Liver (tissue), 9 donors: Measurements from ENCODE around the gene CELF4. TPM values are rescaled to one million over a fixed set of nuclear protein-coding genes. Genes with fewer than 3 reads are reported as not detected.

ENCODE experiments used
- DNase-seq: peaks from one replicate; pipeline ENCODE4 v3.0.0-alpha.2; 2017; ENCODE audit warnings: low spot score
- H3K27ac ChIP-seq, 2 donors: one replicate each; pipeline ENCODE4 v1.7.0; 2013; ENCODE audit warnings: inconsistent platforms in 2 of 2, low read length in 2 of 2, control low read depth in 1 of 2, low read depth in 1 of 2, mild to moderate bottlenecking in 1 of 2
- H3K27me3 ChIP-seq, 4 donors: one replicate each; pipeline versions ENCODE4 v1.6.1 to v1.7.0; 2013; ENCODE audit warnings: low read length in 3 of 4, inconsistent platforms in 1 of 4, mild to moderate bottlenecking in 1 of 4, moderate library complexity in 1 of 4; ENCODE audit not compliant: control insufficient read depth in 4 of 4, insufficient read depth in 4 of 4
- H3K36me3 ChIP-seq, 4 donors: one replicate each; pipeline versions ENCODE4 v1.6.1 to v1.7.0; 2013; ENCODE audit warnings: low read length in 3 of 4, mild to moderate bottlenecking in 3 of 4, low read depth in 1 of 4, moderate library complexity in 1 of 4; ENCODE audit not compliant: control insufficient read depth in 4 of 4, insufficient read depth in 3 of 4
- H3K4me1 ChIP-seq, 4 donors: one replicate each; pipeline versions ENCODE4 v1.6.1 to v1.7.0; 2013; ENCODE audit warnings: low read length in 3 of 4, mild to moderate bottlenecking in 3 of 4, moderate library complexity in 1 of 4; ENCODE audit not compliant: control insufficient read depth in 4 of 4, insufficient read depth in 4 of 4
- H3K4me3 ChIP-seq, 3 donors: one replicate each; pipeline versions ENCODE4 v1.6.1 to v1.7.0; 2013; ENCODE audit warnings: low read length in 3 of 3, control low read depth in 1 of 3, low read depth in 1 of 3, mild to moderate bottlenecking in 1 of 3
- H3K9ac ChIP-seq, 2 donors: one replicate each; pipeline ENCODE4 v1.7.0; 2013; ENCODE audit warnings: low read length in 2 of 2, mild to moderate bottlenecking in 2 of 2, moderate library complexity in 2 of 2, control low read depth in 1 of 2, low read depth in 1 of 2
- H3K9me3 ChIP-seq, 4 donors: one replicate each; pipeline versions ENCODE4 v1.6.1 to v1.7.0; 2013; ENCODE audit warnings: low read length in 3 of 4; ENCODE audit not compliant: control insufficient read depth in 4 of 4
- ATF3 ChIP-seq: IDR thresholded peaks from 2 replicates; pipeline ENCODE4 v1.6.1; 2016; ENCODE audit warnings: antibody characterized with exemption
- EGR1 ChIP-seq, 2 donors: IDR thresholded peaks; 2 replicates each; pipeline ENCODE4 v1.6.1; 2016 to 2018; ENCODE audit warnings: antibody characterized with exemption in 2 of 2, low read depth in 2 of 2
- FOXA2 ChIP-seq: IDR thresholded peaks from 2 replicates; pipeline ENCODE4 v1.6.1; 2016; ENCODE audit warnings: antibody characterized with exemption
- GABPA ChIP-seq, 2 donors: IDR thresholded peaks in 1 of 2; conservative IDR thresholded peaks in 1 of 2; 2 replicates each; pipeline ENCODE4 v1.6.1; 2016; ENCODE audit warnings: antibody characterized with exemption in 2 of 2, mild to moderate bottlenecking in 1 of 2, moderate library complexity in 1 of 2
- HNF4A ChIP-seq, 2 donors: conservative IDR thresholded peaks; 2 replicates each; pipeline ENCODE4 v1.6.1; 2016; ENCODE audit warnings: antibody characterized with exemption in 2 of 2, mild to moderate bottlenecking in 2 of 2
- JUND ChIP-seq, 2 donors: IDR thresholded peaks; 2 replicates each; pipeline ENCODE4 v1.6.1; 2016; ENCODE audit warnings: antibody characterized with exemption in 2 of 2
- MAX ChIP-seq: IDR thresholded peaks from 2 replicates; pipeline ENCODE4 v1.6.1; 2016; ENCODE audit warnings: antibody characterized with exemption
- NR2F2 ChIP-seq: IDR thresholded peaks from 2 replicates; pipeline ENCODE4 v1.6.1; 2016; ENCODE audit warnings: antibody characterized with exemption
- YY1 ChIP-seq: IDR thresholded peaks from 2 replicates; pipeline ENCODE4 v1.6.1; 2016; ENCODE audit warnings: antibody characterized with exemption, mild to moderate bottlenecking
- ZBTB33 ChIP-seq: IDR thresholded peaks from 2 replicates; pipeline ENCODE4 v1.6.1; 2016; ENCODE audit warnings: antibody characterized with exemption
- whole genome bisulfite sequencing: extraction: QIAGEN DNeasy Blood & Tissue Kit; methylation state at CpG from one replicate; pipeline ENCODE4 v1.1.7; 2013; 5-methylcytosine and 5-hydroxymethylcytosine counted together
- polyA plus RNA-seq, 2 donors: library from polyadenylated mRNA; stranded (reverse) in 1 of 2; unstranded in 1 of 2; fragments of 200-250 nt in 1 of 2; fragments of >200 nt in 1 of 2; fragmentation: Nextera tagmentation in 1 of 2; extraction: Ambion mirVana in 1 of 2; gene quantifications; one replicate each; pipeline versions ENCODE4 v1.2.1 to v1.2.3, GENCODE V29; 2013 to 2015
- total RNA-seq, 2 donors: library from RNA; depleted of rRNA; stranded (reverse); fragments of >200 nt; gene quantifications; one replicate each; pipeline ENCODE4 v1.2.3, GENCODE V29; 2014
- donor health status: healthy.
- donor health status: healthy.
- donor health status: healthy.
- donor health status: healthy.
- donor health status: healthy.

CELF4 gene
- total and polyA plus RNA-seq, 4 donors = 0.08 to 0.28 (median 0.21) TPM; not detected in 1

- WGBS = 77% methylated on average over 16 of the region's 16 CpGs
- TF ChIP-seq ATF3 (no peak), YY1 (no peak), HNF4A (conservative IDR thresholded peaks at IDR 0.05) (no peak), GABPA (IDR thresholded peaks at IDR 0.05 in 1 of 2, conservative IDR thresholded peaks at IDR 0.05 in 1 of 2) (no peak), FOXA2 (no peak), ZBTB33 (no peak), JUND (IDR thresholded peaks at IDR 0.05) (no peak)
- H3K36me3 ChIP-seq = no peaks in the 10 kb centered on the region
These were observed 144.1 kb downstream of the CELF4 start for GRCh38 chr18:37421341-37422077.

GRCh38 chr18:37420315-37420880 is 145.2 kb downstream of the CELF4 start:
- H3K27ac ChIP-seq = no peak overlapping the region
- H3K4me1 ChIP-seq = no peaks in the 10 kb centered on the region
- H3K36me3 ChIP-seq = no peaks in the 10 kb centered on the region
- no peak for TF ChIP-seq ZBTB33
- 87% methylated on average over 7 of the region's 7 CpGs for WGBS
- no peak overlapping the region for H3K9ac ChIP-seq
- no peak for DNase-seq
- no peaks in the 10 kb centered on the region for H3K27me3 ChIP-seq
- H3K4me3 ChIP-seq = no peak overlapping the region
- H3K9me3 ChIP-seq = no peaks in the 10 kb centered on the region

More at GRCh38 chr18:37421341-37422077, 144.1 kb downstream of the CELF4 start:
- Histone ChIP-seq H3K9ac (no peak overlapping the region), H3K4me1 (no peaks in the 10 kb centered on the region), H3K27ac (no peak overlapping the region), H3K9me3 (no peaks in the 10 kb centered on the region), H3K27me3 (no peaks in the 10 kb centered on the region), H3K4me3 (no peak overlapping the region)
- DNase-seq = no peak

DNA sequence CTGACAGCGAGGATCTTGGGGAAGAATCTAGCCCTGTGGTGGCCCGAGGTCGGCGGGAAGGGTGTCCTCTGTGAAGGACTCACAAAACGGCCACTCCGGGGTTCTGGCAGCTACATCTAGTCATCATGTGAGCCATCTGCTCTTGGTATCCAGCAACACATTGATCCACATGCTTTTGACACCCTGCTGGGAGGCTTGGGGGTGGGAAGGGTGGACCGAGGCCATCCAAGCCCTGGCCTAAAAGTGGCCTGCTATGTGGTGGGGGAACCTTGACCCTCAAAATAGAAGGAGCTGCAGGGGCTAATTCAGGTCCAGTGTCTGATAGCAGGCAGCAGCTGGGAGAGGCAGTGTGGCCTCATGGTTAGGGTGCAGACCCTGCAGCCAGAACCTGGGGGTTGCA is 145.7 kb downstream of the CELF4 start:
- no peaks in the 10 kb centered on the region for H3K9me3 ChIP-seq
- no peaks in the 10 kb centered on the region for H3K36me3 ChIP-seq
- no peak overlapping the region for H3K27ac ChIP-seq
- WGBS = 83% methylated on average over 7 of the region's 7 CpGs
- no peaks in the 10 kb centered on the region for H3K4me1 ChIP-seq
- no peak for DNase-seq
- no peak overlapping the region for H3K4me3 ChIP-seq
- TF ChIP-seq MAX (no peak), YY1 (no peak), JUND (IDR thresholded peaks at IDR 0.05) (no peak), NR2F2 (no peak), FOXA2 (no peak), EGR1 (IDR thresholded peaks at IDR 0.05; ENCODE audit: low read depth in 2 of 2) (no peak)
- H3K27me3 ChIP-seq = no peaks in the 10 kb centered on the region
- no peak overlapping the region for H3K9ac ChIP-seq
